Measurements from ENCODE around the gene SYNPR. TPM values are rescaled to one million over a fixed set of nuclear protein-coding genes. Genes with fewer than 3 reads are reported as not detected.

Gene SYNPR
- total RNA-seq, 1 experiment from 2014 or later = 17.6 TPM

DNA sequence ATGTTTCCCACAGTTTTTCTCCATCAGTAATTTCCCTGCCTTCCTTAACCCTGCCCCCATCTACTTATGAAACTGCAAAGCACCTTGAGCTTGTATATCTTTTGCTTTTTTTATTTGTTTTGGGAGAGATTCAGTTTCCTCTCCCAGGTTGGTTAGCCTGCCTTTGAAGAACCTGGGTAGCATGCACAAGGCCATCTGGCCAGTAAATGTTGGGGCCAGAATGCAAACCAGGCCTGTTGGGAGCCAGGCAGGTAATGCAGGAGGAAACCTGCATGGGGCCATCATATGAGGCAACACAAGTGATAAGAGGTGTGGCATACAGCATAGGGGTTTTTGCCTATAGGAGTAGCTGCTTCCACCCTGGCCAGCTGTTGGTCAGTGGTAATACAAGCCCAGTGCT lies 17.7 kb downstream of the SYNPR start:
- CTCF ChIA-PET = no interaction called here
- Histone ChIP-seq H3K27me3 (replicated peaks; ENCODE audit: insufficient read depth, low read depth, low read length, poor library complexity) (no peaks in the 10 kb centered on the region), H3K4me3 (ENCODE audit: low read depth, low read length, poor library complexity, severe bottlenecking) (no peak overlapping the region), H3K4me1 (ENCODE audit: insufficient read depth, low read length, poor library complexity, severe bottlenecking) (no peaks in the 10 kb centered on the region), H3K36me3 (ENCODE audit: insufficient read depth, low read length, poor library complexity, severe bottlenecking) (no peaks in the 10 kb centered on the region), H3K9me3 (ENCODE audit: low read depth, low read length, poor library complexity, severe bottlenecking) (no peaks in the 10 kb centered on the region), H3K27ac (ENCODE audit: low read depth, low read length, poor library complexity, severe bottlenecking) (no peak overlapping the region)
- TF ChIP-seq EZH2 (IDR thresholded peaks at IDR 0.05; ENCODE audit: borderline replicate concordance, low read depth, low read length, poor library complexity, severe bottlenecking) = no peak
- TF ChIP-seq, protein P1, sequence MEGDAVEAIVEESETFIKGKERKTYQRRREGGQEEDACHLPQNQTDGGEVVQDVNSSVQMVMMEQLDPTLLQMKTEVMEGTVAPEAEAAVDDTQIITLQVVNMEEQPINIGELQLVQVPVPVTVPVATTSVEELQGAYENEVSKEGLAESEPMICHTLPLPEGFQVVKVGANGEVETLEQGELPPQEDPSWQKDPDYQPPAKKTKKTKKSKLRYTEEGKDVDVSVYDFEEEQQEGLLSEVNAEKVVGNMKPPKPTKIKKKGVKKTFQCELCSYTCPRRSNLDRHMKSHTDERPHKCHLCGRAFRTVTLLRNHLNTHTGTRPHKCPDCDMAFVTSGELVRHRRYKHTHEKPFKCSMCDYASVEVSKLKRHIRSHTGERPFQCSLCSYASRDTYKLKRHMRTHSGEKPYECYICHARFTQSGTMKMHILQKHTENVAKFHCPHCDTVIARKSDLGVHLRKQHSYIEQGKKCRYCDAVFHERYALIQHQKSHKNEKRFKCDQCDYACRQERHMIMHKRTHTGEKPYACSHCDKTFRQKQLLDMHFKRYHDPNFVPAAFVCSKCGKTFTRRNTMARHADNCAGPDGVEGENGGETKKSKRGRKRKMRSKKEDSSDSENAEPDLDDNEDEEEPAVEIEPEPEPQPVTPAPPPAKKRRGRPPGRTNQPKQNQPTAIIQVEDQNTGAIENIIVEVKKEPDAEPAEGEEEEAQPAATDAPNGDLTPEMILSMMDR (conservative IDR thresholded peaks at IDR 0.05; ENCODE audit: low read depth, low read length) = no peak
- no TSS peak for BruUV-seq (replicated peaks)
- POLR2A ChIA-PET (ENCODE audit: low non-redundant PET) = no interaction called here
- intact Hi-C loops (cut with micrococcal nuclease; ENCODE audit: unreplicated experiment) = no loop called here
- DNase-seq (ENCODE audit: low spot score) = no peak

DNA sequence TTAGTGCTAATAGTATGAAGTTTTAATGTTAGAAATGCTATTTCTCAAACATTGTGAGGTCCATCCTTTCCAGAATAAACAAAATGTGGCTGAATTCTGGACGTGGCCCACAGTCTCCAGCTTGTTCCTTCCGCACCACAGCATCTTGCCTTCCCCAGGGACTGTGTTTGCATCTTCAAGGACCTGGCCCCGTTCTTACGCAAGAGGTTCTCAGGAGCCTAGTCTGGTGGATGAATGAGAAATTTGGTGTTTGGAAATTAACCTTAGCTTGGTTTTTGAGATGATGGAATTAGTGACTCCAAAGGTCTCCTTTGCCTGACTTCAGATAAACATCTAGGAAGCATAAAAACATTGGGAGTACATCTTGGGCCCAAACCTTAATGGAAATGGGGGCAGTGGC lies 18.1 kb downstream of the SYNPR start:
- POLR2A ChIA-PET (ENCODE audit: low non-redundant PET) = no interaction called here
- Histone ChIP-seq H3K27ac (ENCODE audit: low read depth, low read length, poor library complexity, severe bottlenecking) (no peak overlapping the region), H3K9me3 (ENCODE audit: low read depth, low read length, poor library complexity, severe bottlenecking) (no peaks in the 10 kb centered on the region), H3K36me3 (ENCODE audit: insufficient read depth, low read length, poor library complexity, severe bottlenecking) (no peaks in the 10 kb centered on the region), H3K27me3 (replicated peaks; ENCODE audit: insufficient read depth, low read depth, low read length, poor library complexity) (no peaks in the 10 kb centered on the region), H3K4me3 (ENCODE audit: low read depth, low read length, poor library complexity, severe bottlenecking) (no peak overlapping the region), H3K4me1 (ENCODE audit: insufficient read depth, low read length, poor library complexity, severe bottlenecking) (no peaks in the 10 kb centered on the region)
- CTCF ChIA-PET = no interaction called here
- TF ChIP-seq, protein P1 (conservative IDR thresholded peaks at IDR 0.05; ENCODE audit: low read depth, low read length) = no peak
- TF ChIP-seq EZH2 (IDR thresholded peaks at IDR 0.05; ENCODE audit: borderline replicate concordance, low read depth, low read length, poor library complexity, severe bottlenecking) = no peak
- intact Hi-C loops (cut with micrococcal nuclease; ENCODE audit: unreplicated experiment) = no loop called here
- BruUV-seq (replicated peaks) = no TSS peak
- DNase-seq (ENCODE audit: low spot score) = no peak

DNA sequence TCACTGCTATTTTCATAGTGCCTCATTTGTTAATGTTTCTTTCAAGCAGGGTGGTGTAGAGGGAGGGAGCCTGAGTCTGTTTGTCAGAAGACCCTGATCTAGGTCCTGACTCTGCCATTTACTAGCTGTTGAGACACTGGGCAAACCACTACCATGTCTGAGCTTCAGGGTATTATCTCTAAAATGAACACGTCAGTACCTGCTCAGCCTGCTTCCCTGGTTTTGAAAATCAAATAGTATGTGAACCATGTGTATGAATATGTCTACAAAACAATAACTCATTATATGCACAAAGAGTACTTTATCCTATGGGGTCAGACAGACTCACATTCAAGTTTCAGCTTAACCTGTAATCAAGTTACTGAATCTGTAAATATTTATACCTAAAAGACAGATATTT lies 25.1 kb downstream of the SYNPR start:
- Histone ChIP-seq H3K27me3 (replicated peaks; ENCODE audit: insufficient read depth, low read depth, low read length, poor library complexity) (no peaks in the 10 kb centered on the region), H3K4me3 (ENCODE audit: low read depth, low read length, poor library complexity, severe bottlenecking) (no peak overlapping the region), H3K27ac (ENCODE audit: low read depth, low read length, poor library complexity, severe bottlenecking) (no peak overlapping the region), H3K36me3 (ENCODE audit: insufficient read depth, low read length, poor library complexity, severe bottlenecking) (no peaks in the 10 kb centered on the region), H3K9me3 (ENCODE audit: low read depth, low read length, poor library complexity, severe bottlenecking) (no peaks in the 10 kb centered on the region), H3K4me1 (ENCODE audit: insufficient read depth, low read length, poor library complexity, severe bottlenecking) (no peaks in the 10 kb centered on the region)
- ChIA-PET POLR2A (ENCODE audit: low non-redundant PET) (no interaction called here), CTCF (no interaction called here)
- DNase-seq (ENCODE audit: low spot score) = no peak
- intact Hi-C loops (cut with micrococcal nuclease; ENCODE audit: unreplicated experiment) = no loop called here
- TF ChIP-seq, protein P1 (conservative IDR thresholded peaks at IDR 0.05; ENCODE audit: low read depth, low read length) = no peak
- no peak for TF ChIP-seq EZH2 (IDR thresholded peaks at IDR 0.05; ENCODE audit: borderline replicate concordance, low read depth, low read length, poor library complexity, severe bottlenecking)
- BruUV-seq (replicated peaks) = no TSS peak

All from A673 (cell line).